Measurements from ENCODE around the gene NCOR1.
"Not testable (repeated sequence)": the region's sequence is repeated elsewhere in the genome, so short reads cannot be mapped to it uniquely, and the experiment has no call there.

Gene NCOR1

GRCh38 chr17:16214190-16215001 lies 938 bp downstream of the NCOR1 start:
- DNase-seq = no peak

- no peak for DNase-seq
Measured at GRCh38 chr17:16212793-16213192, 2.5 kb downstream of the NCOR1 start.

GRCh38 chr17:16211590-16211989 lies 3.7 kb downstream of the NCOR1 start:
- DNase-seq = no peak

GRCh38 chr17:16204763-16205162 lies 10.6 kb downstream of the NCOR1 start:
- DNase-seq = not testable (repeated sequence)

- DNase-seq = not testable (repeated sequence)
Measured at GRCh38 chr17:16202554-16203500, 12.5 kb downstream of the NCOR1 start.

GRCh38 chr17:16201693-16202131 lies 13.6 kb downstream of the NCOR1 start:
- DNase-seq = not testable (repeated sequence)

- DNase-seq = no peak
Measured at GRCh38 chr17:16199093-16199492, 16.2 kb downstream of the NCOR1 start.

GRCh38 chr17:16197276-16197675 lies 18.1 kb downstream of the NCOR1 start:
- no peak for DNase-seq

- DNase-seq = not testable (repeated sequence)
Measured at GRCh38 chr17:16194307-16194835, 21.0 kb downstream of the NCOR1 start.

GRCh38 chr17:16191604-16192003 lies 23.7 kb downstream of the NCOR1 start:
- no peak for DNase-seq

- DNase-seq = no peak
Measured at GRCh38 chr17:16190703-16191360, 24.5 kb downstream of the NCOR1 start.

GRCh38 chr17:16189791-16190348 lies 25.5 kb downstream of the NCOR1 start:
- no peak for DNase-seq

- DNase-seq = no peak
Measured at GRCh38 chr17:16187642-16188041, 27.7 kb downstream of the NCOR1 start.

- no peak for DNase-seq
Measured at GRCh38 chr17:16181581-16181980, 33.8 kb downstream of the NCOR1 start.

GRCh38 chr17:16178836-16179235 lies 36.5 kb downstream of the NCOR1 start:
- DNase-seq = no peak

- no peak for DNase-seq
Measured at GRCh38 chr17:16171613-16172012, 43.7 kb downstream of the NCOR1 start.

- not testable (repeated sequence) for DNase-seq
Measured at GRCh38 chr17:16166766-16167165, 48.6 kb downstream of the NCOR1 start.

GRCh38 chr17:16158714-16159113 lies 56.6 kb downstream of the NCOR1 start:
- DNase-seq = no peak

- DNase-seq = no peak
Measured at GRCh38 chr17:16155536-16155935, 59.8 kb downstream of the NCOR1 start.

GRCh38 chr17:16152326-16152725 lies 63.0 kb downstream of the NCOR1 start:
- DNase-seq = not testable (repeated sequence)

GRCh38 chr17:16150251-16150856 lies 65.0 kb downstream of the NCOR1 start:
- DNase-seq = no peak

- no peak for DNase-seq
Measured at GRCh38 chr17:16148596-16148995, 66.7 kb downstream of the NCOR1 start.

Data from NK-92 treated with Interleukin-12 subunit alpha and Interleukin-12 subunit beta, amount 100 ng/mL, for 24 hours (cell line).